ENCODE data around the gene SLC24A3. TPM values are rescaled to one million over a fixed set of nuclear protein-coding genes. Genes with fewer than 3 reads are reported as not detected.

SLC24A3 gene
- total RNA-seq, 4 donors from 2014 or later = 2.3 to 6.9 (median 5.4) TPM

DNA sequence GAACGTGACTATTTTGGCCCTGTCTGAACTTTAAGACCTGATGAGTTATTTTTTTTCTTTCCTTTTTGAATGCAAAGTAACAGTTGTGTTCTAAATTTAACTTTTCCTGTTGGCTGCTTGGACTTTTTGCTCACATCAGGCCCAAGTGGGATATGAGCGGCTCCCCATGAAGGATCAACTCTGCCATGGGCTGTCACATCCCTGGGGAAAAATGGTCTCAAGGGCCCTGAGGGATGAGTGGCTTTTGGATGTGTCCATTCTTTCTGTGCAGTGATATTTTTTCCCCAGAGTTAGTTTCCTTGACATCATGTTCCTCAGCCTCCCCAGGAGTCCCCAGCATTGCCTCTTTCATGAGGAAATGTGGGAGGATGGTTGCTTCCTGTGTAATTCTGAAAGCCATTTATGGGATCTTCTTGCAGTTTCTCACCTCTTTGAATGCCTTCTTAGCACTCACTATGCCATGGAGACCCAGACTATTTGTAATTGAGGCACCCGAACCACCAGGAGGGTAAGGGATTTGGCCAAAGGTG lies 92.5 kb downstream of the SLC24A3 start:
- no peak overlapping the region for H3K4me3 ChIP-seq (ENCODE audit: low read depth, poor library complexity, severe bottlenecking)
- no peak for TF ChIP-seq POLR2A (IDR thresholded peaks at IDR 0.05)
- TF ChIP-seq, protein P1, sequence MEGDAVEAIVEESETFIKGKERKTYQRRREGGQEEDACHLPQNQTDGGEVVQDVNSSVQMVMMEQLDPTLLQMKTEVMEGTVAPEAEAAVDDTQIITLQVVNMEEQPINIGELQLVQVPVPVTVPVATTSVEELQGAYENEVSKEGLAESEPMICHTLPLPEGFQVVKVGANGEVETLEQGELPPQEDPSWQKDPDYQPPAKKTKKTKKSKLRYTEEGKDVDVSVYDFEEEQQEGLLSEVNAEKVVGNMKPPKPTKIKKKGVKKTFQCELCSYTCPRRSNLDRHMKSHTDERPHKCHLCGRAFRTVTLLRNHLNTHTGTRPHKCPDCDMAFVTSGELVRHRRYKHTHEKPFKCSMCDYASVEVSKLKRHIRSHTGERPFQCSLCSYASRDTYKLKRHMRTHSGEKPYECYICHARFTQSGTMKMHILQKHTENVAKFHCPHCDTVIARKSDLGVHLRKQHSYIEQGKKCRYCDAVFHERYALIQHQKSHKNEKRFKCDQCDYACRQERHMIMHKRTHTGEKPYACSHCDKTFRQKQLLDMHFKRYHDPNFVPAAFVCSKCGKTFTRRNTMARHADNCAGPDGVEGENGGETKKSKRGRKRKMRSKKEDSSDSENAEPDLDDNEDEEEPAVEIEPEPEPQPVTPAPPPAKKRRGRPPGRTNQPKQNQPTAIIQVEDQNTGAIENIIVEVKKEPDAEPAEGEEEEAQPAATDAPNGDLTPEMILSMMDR (IDR thresholded peaks at IDR 0.05) = no peak
- no peak for DNase-seq (ENCODE audit: low spot score in 2 of 2)
- 74 to 80% methylated on average over 3 of the region's 3 CpGs for WGBS, 2 donors
- intact Hi-C loops (cut with DNase I; ENCODE audit: low total_unique reads) = no loop called here

DNA sequence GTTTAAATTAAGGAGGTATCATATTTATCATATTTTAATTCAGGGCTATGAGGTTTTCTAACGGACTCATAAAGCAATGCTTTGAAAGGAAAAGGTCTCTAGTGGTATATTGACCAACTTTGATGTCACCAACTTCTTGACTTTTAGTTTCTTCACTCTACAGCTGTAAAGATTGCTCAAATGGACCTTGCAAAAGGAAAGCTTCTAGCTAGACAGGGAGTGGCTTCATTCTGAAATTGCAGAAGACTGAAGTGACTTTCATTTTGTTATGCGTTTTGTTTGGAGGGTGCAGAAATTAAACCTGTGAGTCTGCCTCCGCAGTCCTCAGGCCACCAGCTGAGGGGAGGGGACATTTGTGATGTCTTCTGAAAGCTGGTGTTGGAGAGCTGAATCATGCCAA lies 95.7 kb downstream of the SLC24A3 start:
- 78 to 91% methylated on average over 3 of the region's 3 CpGs for WGBS, 2 donors
- no peak for TF ChIP-seq POLR2A (IDR thresholded peaks at IDR 0.05)
- TF ChIP-seq, protein P1 (IDR thresholded peaks at IDR 0.05) = no peak
- intact Hi-C loops (cut with DNase I; ENCODE audit: low total_unique reads) = no loop called here
- DNase-seq (ENCODE audit: low spot score in 2 of 2) = no peak
- H3K4me3 ChIP-seq (ENCODE audit: low read depth, poor library complexity, severe bottlenecking) = no peak overlapping the region

DNA sequence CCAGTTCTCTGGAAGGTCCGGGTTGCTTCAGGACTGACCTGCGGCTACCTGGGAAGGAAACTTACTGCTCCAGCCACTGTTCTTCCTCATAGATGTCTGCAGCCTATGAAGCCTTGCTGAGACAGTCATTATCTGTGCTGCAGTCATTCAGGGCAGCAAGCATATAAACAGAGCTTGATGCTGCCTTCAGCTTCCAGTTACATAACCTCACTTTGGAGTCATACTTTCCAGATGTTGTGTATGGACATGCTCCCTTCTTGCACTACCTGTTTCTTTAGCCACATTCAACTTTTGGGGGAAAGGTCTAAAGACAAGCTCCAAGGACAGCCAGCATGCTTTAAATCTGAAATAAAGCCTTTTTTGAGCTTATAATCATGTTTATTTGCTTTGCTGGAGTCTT lies 98.1 kb downstream of the SLC24A3 start:
- no peak overlapping the region for H3K4me3 ChIP-seq (ENCODE audit: low read depth, poor library complexity, severe bottlenecking)
- TF ChIP-seq POLR2A (IDR thresholded peaks at IDR 0.05) = no peak
- TF ChIP-seq, protein P1 (IDR thresholded peaks at IDR 0.05) = no peak
- WGBS, 2 donors = 86 to 90% methylated on average over 2 of the region's 2 CpGs
- no peak for DNase-seq (ENCODE audit: low spot score in 2 of 2)
- intact Hi-C loops (cut with DNase I; ENCODE audit: low total_unique reads) = no loop called here

DNA sequence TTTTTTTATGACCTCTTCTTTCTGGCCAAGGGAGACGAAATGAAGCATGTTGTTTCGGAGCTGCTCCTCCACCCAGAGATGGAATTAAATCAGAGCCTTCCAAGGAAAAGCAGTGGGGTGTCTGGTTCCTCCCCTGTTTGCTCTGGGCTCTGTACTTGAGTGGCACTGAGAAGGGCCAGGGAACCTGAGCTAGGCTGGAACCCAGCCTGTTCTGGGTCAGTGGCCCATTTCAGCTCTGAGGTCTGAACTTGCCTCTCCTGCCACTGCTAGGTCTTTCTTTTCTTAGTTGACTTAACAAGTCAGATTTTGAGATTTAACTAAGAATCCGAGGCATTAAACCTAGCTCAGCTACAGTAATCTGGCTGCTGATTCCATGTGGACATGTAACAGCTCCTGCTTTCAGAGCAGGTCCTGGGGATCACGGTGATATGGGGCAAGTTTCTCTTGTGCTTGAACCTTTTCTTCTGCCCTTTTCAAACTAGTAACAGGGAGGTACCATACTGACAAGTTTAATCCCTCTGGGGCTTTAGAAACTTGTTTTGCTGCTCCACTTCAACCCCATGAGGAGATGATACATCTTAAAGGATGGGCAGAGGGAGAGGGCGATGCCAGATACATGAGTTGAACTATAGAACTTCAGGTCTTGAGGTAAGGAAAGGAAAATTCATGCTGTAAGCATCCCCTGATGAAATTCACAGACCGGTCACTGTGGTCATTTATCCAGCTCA lies 101.1 kb downstream of the SLC24A3 start:
- WGBS, 2 donors = 61 to 76% methylated on average over 6 of the region's 6 CpGs
- no peak overlapping the region for H3K4me3 ChIP-seq (ENCODE audit: low read depth, poor library complexity, severe bottlenecking)
- no peak for DNase-seq (ENCODE audit: low spot score in 2 of 2)
- TF ChIP-seq, protein P1 (IDR thresholded peaks at IDR 0.05) = no peak
- intact Hi-C loops (cut with DNase I; ENCODE audit: low total_unique reads) = no loop called here

DNA sequence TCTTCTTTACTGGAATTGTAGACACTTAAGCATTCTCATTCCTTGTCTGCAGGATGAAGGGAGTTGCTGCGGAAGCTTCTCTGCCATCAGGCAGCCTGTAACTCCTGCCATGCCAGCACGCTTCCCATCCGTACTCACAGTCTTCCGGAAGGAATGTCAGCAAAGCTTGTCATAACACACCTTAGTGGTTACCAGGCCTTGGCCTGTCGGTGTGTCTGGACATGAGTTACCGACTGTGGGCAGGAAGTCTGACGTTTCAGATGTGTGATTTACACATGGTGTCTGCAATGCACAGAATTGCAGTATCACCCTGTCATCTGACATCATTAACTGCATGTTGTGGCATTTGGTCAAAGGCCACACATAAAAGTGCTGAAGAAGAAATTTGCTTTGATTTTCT lies 102.2 kb downstream of the SLC24A3 start:
- DNase-seq (ENCODE audit: low spot score in 2 of 2) = no peak
- intact Hi-C loops (cut with DNase I; ENCODE audit: low total_unique reads) = no loop called here
- 55 to 63% methylated on average over 7 of the region's 7 CpGs for WGBS, 2 donors
- no peak overlapping the region for H3K4me3 ChIP-seq (ENCODE audit: low read depth, poor library complexity, severe bottlenecking)
- TF ChIP-seq POLR2A (IDR thresholded peaks at IDR 0.05) = no peak
- TF ChIP-seq, protein P1 (IDR thresholded peaks at IDR 0.05) = no peak
